HG03066 (cell line): ENCODE measurements around the gene RB1.
A peak's percentile ranks its signal among the peaks of the same experiment; 100 is the strongest.
"Not testable (repeated sequence)": the region's sequence is repeated elsewhere in the genome, so short reads cannot be mapped to it uniquely, and the experiment has no call there.

ENCODE experiments used
- ATAC-seq: cut with Tn5 transposase; IDR thresholded peaks from one replicate; pipeline ENCODE4 v1.9.1; 2021; ENCODE audit warnings: low read depth; ENCODE audit not compliant: unreplicated experiment

RB1 gene

DNA sequence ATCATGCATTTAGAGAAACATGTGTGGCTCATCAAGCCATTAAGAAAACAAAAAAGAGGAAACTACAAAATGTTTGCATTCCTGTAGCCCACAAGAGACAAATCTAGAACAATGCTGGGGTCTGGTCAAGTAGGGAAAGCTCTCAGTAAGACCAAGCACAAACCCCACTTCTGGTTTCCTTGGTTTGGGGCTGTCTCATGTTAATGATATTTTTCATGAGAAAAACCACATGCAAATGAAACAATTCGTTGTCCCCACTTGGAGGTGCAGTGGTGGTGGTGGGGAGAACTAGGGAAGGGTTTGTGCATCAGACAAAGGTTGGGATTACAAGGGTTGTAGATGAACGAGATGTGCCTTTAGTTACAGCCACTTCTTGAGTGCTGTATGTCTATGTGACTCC is 7.0 kb upstream of the RB1 start:
- peak; percentile 60 for ATAC-seq

DNA sequence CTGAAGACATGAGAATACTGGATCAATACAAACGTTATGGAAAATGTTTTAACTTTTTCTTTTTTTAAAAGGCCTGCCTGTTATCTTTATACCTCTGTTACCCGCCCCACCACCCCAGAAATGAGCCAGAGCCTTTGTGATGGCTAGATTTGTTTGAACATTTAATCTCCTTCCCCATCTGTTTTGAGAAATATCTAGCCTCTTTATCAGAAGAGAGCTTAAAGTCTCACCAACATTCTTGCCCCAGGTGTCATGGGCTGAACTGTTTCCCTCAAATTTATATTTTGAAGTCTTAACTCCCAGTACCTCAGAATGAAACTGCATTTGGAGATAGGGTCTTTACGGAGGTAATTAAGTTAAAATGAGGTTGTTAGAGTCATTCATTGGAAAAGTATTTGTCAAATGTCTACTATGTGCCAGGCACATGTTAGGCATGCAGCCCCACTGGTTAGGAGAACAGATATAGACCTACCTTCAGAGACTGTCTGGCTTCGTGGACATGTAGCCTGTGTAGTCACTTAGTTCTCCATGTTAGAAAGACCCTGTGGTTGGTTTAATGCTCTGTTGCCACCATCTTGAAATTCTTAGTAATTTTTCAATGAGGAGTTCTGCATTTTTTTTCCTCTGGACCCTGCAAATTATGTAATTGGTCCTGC is 6.3 kb upstream of the RB1 start:
- ATAC-seq: no peak

DNA sequence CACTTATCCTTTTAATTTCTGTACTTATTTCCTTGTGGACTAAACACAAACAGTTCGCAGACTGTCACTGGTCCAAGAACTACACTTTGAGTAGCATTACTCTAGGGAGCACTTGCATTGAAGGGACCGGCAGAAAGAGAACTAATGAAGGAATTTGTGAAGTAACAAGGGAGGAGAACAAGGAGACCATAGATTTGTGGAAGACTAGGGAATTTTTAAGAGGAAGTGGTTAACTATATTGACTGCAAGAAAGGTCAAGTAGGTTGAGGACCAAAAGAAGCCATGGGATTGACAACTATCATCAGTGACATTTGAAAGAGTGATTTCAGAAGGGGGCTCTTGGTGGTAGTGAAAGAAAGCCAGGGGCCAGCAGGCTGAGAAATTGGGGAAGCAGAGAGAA is 4.0 kb upstream of the RB1 start:
- ATAC-seq: no peak

DNA sequence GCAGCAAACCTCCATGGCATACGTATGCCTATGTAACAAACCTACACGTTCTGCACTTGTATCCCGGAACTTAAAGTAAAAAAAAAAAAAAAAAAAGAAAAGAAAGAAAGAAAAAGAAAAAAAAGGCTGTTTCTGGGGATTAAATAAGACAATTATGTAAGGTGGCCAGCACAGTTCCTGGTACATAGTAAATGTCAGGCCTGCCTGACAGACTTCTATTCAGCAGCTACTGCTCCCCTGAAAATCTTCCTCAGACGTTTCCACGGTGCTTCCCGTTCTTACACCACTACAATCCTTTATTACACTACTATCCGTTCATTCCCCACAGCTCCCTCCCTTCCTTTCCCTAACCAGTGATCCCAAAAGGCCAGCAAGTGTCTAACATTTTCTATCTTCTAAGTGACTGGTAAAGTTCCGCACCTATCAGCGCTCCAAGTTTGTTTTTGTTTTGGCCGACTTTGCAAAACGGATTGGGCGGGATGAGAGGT is 636 bp upstream of the RB1 start:
- peak; percentile 5 for ATAC-seq

DNA sequence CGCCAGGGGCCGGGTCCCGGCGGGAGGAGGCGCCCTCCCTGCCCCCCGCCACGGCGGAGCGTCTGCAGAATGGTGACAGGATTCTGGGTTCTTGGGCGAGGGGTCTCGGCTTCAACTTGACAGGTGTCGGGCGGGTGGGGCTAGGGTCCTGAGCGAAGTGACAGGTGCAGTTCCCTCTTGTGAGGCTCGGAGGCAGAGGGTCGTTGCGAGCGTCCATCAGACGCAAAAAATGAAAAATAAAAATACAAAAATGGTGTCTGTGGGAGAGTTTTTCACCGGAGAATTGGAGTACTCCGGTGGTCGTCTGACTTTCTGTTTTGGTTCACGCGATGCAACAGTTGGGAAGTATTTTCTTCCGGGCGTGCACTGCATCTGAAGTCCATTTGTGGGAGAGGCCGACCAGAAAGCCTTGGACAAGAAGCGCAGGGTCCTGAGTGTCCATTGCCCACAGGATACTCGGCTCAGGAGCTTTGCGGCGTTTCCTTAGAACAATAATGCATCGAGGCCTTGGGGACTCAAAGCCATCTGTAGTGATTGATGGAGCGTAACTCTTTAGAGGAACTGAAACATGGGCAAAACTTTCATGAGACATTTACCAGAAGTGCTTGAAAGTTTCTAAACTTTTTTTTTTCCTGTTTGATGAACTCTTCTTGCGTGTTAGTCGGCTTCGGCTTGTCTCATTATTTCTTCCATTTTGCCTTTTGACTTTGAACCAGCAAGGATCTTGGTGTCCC is 759 bp downstream of the RB1 start:
- peak; percentile 67 for ATAC-seq

DNA sequence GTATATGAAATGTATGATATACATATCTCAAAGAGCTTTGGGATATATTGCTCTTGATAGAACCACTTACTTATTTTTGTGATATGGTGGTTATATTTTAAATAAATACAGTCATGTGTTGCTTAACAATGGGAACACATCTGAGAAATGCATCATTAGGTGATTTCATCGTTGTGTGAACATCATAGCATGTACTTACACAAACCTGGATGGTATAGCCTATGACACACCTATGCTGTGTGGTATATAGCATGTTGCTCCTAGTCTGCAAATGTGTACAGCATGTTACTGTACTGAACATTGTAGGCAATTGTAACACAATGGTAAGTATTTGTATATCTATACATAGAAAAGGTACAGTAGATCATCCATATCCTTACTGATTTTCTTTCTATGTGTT is 7.7 kb downstream of the RB1 start:
- ATAC-seq: no peak

DNA sequence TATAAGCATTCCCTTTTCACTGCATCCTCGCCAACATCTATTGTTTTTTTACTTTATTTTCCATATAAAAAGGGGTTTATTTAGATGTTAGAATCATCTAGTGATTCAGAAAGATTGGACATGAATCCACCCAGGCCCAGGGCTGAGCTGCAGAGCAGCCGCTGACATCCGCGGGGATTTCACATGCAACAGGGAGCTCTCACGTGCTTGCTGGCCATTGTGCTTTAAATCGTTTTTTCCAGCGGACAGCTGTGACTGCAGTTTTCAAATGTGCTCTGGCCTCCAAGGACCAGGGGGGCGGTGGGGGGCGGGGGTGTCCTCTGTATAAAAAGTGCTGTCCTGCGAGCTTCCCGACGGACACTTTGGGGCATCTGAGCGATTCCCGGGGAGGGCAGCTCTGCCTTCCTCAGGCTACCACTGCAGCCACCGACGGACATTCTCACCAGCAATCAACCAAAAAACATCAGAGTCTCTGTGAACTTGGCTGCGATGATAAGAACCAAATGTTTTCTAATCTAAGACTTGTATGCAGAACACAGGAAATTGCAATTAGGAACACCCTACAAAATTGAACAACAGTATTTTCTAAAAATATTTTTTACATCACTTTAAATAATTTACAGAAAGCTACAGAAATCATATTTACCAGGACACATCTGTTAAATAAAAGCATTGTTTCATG is 12.6 kb downstream of the RB1 start:
- no peak for ATAC-seq

DNA sequence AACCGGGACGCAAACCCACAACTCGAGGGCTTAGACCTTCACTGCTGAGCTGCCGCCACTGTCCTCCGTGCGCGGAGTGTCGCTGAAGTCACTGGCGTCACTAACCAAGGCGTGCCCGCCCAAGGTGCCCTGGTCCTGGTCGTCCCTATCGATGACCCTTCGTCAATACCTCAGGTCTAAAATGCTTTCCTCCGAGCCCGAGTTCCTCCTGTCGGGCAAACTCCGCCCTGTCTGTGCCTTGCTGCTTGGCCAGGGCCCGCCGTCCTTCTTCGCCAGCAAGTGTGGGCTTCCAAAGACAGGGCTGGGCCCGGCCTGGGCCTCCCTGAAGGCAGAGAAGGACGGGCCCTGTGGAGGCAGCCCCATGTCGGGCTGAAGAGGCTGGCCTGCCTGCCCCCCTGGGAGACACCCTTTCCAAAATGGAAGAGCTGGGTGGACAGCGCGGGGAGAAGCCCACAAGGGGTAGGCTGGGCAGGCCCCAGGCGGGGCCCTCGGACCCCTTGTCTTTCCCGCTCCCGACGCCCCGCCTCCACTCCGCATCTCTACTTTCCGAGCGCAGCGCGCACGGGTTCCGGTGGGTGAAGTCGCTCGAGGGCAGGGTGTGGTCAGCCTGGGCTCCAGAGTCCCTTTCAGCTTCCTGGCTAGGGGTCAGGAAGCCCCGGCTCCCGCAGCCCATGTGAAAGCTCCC is 13.4 kb downstream of the RB1 start:
- no peak for ATAC-seq

DNA sequence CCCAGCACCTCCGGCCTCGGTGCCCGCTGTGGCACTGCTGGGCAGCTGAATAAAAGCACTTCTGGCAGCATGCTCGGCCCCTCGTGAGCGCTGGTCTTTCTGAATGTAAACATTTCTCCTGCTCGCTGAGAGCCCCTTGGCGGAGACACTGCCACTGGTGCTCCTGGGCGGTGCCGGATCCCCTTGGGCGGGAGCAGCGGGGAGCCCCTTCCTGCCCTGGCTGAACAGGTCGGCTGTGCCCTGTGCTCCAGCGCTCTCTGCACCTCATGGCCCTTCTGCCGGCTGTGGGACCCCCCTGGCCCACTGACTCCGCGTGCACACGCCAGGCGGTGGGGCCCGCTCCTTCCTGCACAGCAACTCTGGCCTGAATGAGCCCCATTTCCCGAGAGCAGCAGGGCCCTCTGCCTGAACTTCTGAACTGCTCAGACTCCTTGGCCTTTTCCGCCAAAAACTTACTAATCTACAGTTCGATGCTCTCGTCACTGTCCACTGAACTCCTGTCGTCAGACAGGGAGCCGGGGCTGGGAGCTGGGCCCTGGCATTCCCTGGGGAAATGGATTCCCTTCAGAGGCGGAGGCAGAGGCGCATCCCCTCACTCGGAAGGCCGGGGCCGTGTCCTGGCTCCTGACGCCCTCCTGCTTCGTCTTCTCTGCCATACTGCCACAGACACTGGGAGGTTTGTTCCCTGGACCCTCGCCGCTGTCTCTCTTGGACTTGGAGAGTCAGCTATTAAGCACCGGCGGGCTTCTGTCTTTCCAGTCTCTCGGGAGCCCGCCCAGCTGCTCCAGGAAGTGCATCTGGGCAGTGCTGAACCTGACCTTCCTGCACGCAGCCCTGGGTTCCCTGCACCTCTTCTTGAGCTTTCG is 14.2 kb downstream of the RB1 start:
- ATAC-seq: no peak

DNA sequence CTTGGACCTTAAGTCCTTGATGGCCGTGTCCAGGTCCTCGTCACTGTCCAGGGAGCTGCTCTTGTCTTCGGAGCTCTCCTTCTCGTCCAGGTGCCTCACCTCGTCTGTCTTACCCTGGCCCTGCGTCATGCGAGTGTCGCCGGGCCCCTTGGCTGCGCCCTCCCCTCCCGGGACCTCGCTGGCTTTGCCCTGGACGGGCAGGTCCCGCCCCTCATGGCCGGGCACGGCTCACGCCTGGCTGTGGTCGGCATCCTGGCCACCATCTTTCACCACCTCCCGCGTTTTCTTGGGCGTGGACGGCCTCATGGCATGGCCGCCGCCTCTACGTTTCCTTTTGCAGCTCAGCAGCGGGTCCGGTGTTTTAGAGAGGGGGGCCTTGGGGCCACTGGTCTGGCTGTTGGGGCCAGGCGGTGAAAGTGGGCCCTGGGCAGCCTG is 14.8 kb downstream of the RB1 start:
- ATAC-seq: no peak

DNA sequence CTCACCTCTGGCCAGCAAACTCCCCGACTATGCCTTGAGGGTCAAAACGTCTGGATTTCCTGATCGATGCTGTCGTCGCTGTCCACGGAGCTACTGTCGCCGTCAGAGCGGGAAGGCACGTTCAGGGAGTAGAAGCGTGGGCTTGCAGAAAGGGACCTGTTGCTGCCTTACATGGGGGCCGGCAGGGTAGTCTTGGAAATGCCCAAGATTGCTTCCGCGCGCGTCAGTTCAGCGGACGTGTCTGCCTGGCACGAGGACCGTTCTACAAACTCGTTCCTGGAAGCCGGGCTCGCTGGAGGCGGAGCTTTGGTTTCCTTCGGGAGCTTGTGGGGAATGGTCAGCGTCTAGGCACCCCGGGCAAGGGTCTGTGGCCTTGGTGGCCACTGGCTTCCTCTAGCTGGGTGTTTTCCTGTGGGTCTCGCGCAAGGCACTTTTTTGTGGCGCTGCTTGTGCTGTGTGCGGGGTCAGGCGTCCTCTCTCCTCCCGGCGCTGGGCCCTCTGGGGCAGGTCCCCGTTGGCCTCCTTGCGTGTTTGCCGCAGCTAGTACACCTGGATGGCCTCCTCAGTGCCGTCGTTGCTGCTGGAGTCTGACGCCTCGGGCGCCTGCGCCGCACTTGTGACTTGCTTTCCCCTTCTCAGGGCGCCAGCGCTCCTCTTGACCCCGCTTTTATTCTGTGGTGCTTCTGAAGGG is 15.4 kb downstream of the RB1 start:
- no peak for ATAC-seq

DNA sequence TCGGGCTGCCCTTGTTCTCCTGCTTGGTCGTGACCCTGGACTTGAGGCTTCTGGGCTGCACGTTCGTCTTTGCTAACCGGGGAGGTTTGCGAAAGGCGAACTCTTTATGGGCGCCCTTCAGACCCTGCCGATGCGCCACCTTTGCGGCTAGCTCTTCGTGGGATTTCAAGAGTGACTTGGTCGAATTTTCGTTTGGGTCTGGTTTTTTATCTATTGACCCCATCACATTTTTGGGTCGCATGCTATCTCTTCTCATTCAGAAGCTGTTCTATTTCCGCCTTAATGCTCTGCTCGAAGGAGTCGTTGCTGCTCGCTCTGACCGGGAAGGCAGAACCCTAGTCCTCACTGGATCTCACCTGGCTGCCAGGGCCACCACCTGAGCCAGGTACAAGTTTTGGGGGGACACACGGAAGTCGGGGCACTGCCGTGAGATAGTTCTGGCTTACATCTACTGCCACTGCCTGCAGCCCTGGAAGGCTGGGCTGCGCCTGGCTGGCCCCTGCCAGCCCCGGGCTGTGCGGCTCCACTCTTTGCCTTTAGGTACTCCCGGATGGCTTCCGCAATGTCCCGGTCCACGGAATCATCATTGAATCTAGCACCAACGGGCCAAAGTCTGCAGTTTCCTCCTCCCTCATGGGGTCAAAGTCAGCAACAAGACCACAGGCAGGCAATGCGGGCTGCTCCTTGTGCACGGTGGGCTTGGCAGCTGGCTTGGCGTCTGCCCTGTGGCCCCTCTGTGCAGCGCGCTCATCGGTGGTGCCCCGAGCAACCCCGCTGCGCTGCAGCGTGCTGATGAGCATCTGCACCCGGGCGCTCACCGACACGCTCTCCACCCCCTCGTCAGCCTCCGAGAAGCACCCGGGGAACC is 16.2 kb downstream of the RB1 start:
- ATAC-seq: no peak

DNA sequence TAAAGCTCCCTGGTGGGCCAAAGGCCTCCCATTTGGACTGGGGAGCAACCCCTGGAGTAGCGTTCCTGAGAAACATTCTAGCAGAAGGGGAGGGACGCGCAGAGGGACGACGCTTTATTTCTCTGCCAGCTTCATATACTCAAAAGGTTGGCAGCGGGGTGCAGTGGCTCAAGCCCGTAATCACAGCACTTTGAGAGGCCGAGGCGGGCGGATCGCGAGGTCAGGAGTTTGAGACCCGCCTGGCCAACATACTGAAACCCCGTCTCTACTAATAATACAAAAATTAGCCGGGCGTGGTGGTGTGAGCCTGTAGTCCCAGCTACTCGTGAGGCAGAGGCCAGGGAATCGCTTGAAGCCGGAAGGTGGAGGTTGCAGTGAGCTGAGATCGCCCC is 16.8 kb downstream of the RB1 start:
- ATAC-seq: no peak

DNA sequence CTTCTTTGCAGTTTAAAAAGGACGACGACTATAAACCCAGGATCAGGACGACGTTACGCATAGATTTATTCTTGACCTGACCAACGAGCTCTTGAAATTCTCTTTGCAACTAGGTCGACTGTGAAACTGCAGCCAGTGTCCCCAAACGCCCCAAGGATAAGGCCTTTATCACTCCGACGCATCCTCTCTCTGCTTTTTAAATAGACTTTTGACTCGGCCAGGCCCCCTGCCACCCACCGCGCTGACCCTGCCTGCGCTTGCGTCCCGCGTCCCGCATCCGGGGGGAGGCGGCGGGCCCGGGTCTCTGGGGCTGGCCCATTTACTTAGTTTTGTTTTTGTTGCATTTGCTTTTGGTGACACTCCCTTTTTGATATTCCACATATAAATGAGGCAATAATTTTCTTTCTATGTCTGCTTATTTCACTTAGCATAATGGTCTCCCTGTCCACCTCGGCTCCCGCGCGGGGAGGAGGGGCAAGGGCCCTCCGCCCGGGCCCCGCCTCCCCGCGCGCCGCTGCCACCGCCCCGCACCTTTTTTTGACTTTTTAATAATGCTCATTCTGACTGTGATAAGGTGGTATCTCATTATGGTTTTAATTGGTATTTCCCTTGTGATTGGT is 17.4 kb downstream of the RB1 start:
- ATAC-seq: no peak

DNA sequence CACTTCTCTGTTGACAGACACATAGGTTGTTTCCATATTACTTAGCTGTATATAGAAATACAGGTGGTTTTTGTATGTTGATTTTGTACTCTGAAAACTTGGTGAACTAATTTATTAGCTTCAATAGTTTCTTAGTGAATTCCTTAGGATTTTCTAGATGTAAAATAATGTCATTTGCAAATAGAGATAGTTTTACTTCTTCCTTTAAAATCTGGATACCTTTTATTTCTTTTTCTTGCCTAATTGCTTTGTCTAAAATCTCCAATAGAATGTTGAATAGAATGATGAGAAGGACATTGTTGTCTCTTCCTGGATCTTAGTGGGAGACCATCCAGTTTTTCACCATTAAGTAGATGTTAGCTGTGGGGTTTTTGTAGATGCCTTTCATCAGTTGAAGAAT is 18.7 kb downstream of the RB1 start:
- ATAC-seq: no peak

DNA sequence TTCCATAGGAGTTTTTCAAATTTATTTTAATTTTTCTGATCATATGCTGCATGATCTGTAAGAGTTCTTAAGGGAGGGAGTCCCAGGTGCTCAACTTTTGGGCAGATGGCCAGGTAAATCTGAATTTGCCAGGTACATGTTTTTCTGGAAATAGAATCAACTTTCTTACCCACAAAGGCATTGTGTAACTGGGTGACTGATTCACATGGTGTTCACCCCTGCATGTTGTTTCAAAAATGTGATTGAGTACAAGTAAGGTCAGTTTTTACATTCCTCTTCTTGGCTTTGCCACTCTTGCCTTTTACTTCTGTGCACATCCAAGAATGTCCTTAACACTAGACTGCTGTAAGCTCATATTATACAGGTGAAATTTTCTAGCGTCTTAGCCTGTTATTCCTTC is 30.4 kb downstream of the RB1 start:
- ATAC-seq: no peak

DNA sequence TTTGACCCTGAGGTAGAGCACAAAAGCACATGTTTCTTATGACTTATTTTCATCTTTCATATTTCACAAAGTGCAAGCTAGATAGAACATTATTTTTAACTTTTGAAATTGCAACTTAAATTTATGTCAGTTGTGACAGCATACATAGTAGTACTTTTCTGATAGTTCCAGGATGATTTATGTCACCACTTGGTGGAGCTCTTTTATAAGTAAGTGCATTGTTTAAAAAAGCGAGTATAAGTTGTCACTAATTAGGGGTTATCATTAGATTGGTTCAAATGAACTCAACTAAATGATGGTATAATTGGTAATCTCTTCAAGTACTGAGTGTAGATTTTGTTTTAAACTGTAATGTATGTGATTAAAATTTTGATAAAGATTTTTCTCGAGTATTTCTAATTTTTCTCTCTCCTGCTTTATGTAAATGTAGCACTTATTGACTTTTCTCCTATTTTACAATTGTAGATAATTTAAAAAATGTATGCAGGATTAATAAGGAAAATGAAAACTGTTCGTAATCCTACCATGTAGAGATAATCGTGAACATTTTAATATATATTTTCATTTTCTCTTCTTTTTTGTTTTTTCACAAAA is 31.1 kb downstream of the RB1 start:
- no peak for ATAC-seq

DNA sequence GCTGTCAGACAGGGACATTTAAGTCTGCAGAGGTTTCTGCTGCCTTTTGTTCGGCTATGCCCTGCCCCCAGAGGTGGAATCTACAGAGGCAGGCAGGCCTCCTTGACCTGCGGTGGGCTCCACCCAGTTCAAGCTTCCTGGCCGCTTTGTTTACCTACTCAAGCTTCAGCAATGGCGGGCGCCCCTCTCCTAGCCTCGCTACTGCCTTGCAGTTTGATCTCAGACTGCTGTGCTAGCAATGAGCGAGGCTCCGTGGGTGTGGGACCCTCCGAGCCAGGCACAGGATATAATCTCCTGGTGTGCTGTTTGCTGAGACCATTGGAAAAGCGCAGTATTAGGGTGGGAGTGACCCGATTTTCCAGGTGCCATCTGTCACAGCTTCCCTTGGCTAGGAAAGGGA is 35.6 kb downstream of the RB1 start:
- ATAC-seq: not testable (repeated sequence)
